Activated CD8-positive, alpha-beta memory T cell treated with anti-CD3 and anti-CD28 coated beads, Interleukin-2, amount 50 U/mL, for 48 hours (primary cell): Measurements from ENCODE around the gene EXT2.

ENCODE experiments used
- DNase-seq: peaks from one replicate; pipeline ENCODE4 v3.0.0-alpha.2; 2020

The EXT2 gene

DNA sequence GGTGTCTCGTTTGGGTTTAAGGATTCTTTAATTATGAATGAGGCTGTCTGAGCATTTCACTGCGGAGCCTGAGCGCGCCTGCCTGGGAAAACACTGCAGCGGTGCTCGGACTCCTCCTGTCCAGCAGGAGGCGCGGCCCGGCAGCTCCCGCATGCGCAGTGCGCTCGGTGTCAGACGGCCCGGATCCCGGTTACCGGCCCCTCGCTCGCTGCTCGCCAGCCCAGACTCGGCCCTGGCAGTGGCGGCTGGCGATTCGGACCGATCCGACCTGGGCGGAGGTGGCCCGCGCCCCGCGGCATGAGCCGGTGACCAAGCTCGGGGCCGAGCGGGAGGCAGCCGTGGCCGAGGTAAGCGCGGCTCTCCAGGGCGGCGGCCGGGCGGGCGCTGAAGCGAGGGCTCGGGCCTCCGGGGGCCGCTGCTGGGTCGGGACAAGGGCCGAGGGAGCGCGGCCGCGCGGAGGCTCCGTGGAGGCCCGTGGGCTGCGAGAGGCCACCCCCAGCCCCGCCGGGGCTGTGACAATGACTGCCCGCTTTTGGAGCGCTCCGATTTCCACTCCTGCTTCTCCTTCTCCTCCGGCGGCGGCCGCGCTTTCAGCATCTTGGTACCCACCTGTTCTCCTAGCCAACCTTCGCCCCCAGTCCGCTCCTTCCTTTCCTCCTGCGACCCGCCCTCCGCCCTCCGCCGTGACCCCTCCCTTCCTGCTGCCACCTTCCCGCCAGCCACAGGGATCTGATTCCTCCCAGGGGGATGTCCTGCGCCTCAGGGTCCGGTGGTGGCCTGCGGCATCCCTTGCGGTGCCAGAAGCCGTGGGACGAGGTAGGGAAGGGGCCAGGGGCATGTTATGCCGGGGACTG lies at the start of gene EXT2:
Gene EXT2, plus strand, starts transcription at position 173 of the 854 bp plus-strand sequence. CDS start 12,035 bp downstream, outside the sequence.
- DNase-seq: peak; percentile 94

DNA sequence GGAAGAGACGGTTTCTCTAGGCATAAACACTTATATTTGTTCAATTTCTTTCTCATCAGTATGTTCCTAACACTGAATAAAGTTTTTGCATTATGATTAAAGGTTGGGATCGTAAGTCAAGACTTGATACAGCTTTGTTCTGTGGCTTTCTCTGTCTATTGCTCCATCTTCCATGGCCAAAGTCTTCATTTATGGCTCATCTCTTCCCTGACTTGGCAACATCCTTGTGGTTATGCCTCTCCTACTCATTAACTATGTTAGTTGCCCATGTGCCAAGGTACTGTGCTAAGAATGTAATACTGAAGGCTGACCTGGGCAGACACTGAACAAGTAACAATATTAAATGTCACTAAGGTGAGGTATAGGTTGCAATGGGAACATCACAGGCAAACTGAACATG lies 49.3 kb upstream of the EXT2 start:
- DNase-seq: no peak

DNA sequence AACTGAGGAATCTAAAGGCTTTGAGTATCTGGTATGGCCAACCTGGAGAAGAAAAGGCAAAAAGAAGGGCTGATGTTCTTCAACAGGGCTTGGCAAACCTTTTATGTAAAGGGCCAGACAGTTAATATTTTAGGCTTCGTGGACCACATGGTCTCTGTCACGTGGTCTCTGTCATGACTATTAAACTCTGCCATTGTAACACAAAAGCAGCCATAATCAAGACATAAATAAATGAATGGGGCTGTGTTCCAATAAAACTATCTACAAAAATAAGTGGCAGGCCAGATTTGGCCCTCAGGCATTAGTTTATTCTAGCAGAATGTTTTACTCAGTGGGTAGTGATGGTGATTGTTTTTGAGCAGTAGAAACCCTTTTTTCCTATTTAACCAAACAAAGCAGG lies 48.2 kb upstream of the EXT2 start:
- DNase-seq: no peak

DNA sequence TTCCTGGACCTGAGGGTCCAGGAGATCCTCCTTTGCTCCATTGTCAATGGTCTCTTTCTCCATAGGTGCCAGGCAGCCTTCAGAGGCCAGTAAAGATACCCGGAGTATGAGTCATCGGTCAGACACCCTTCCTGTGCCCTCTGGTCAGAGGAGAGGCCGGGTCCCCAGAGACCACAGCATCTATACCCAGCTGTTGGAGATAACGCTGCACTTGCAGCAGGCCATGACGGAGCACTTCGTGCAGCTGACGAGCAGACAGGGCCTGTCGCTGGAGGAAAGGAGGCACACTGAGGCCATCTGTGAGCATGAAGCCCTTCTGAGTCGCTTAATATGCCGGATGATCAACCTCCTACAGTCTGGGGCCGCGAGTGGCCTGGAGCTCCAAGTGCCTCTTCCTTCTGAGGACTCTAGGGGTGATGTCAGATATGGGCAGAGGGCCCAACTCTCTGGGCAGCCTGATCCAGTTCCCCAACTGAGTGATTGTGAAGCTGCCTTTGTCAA lies 47.5 kb upstream of the EXT2 start, which contains the start of gene ACCSL:
Gene ACCSL, plus strand, starts transcription at position 51 of the 501 bp plus-strand sequence. Its CDS starts 56 bp downstream, at position 107.
- DNase-seq: no peak

DNA sequence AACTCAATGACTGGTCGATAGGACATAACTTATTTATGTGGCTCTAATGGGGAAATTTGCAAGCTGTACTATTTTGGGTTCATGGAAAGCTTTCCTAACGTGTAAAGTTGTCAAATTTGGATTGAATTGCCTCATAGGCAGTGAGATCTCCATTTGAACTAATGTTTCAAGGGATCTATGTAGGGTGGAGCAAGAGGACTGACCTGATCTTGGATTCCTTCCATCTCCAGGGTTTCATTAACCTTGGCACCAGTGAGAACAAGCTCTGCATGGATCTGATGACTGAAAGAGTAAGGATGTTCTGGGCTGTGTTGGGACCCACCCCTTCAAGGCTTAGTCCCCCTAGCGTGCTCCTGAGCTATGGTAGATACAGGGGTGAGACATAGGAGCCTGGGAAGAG lies 45.6 kb upstream of the EXT2 start:
- no peak for DNase-seq

DNA sequence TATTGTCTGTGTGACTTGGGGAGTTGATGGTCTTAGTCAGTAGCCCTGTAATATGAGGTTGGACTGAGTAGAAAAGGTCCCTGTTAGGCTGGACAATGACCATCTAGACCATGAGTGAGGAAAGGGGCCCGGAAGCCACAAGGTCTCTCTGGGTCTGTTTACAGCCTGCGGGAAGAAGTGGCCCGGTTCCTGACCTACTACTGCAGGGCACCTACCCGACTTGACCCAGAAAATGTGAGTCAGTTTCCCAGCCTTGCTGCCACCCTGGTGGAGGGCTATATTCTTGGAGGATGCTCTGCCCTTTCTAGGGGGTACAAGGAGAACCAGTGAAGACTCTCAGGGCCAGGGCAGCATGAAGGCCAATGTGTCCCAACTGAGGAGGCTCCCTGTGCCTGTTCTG lies 44.3 kb upstream of the EXT2 start:
- DNase-seq: no peak

DNA sequence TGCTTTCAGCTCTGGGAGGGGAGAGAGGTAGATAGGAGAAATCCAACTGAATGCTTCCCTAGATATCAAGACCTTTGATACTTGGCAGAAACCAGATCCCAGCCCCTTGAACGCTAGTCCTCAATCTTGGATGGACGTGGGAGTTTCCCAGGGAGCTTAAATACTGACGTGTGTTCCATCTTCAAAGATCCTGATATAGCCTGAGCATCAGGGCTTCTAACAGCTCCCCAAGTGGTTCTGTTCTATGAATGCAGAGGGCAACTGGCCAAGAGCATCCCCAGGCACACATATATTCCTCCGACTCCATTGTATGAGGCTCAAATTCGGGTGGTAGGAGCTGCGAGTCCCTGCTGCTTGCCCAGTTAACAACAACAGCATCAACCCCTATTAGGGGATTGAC lies 38.1 kb upstream of the EXT2 start:
- DNase-seq: no peak

DNA sequence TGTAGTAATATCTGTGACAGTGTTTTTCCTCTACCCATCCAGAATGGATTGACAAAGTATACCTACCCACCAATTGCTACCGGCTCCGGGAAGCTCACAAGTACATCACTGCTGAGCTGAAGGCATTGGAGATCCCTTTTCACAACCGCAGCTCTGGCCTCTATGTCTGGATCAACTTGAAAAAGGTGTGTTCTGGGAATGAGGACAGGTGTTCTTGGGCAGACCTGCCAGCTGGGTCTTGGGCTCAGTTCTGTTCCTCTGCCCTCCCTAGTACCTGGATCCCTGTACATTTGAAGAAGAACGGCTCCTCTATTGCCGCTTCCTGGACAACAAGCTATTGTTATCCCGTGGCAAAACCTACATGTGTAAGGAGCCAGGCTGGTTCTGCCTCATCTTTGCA lies 37.2 kb upstream of the EXT2 start:
- DNase-seq: no peak

DNA sequence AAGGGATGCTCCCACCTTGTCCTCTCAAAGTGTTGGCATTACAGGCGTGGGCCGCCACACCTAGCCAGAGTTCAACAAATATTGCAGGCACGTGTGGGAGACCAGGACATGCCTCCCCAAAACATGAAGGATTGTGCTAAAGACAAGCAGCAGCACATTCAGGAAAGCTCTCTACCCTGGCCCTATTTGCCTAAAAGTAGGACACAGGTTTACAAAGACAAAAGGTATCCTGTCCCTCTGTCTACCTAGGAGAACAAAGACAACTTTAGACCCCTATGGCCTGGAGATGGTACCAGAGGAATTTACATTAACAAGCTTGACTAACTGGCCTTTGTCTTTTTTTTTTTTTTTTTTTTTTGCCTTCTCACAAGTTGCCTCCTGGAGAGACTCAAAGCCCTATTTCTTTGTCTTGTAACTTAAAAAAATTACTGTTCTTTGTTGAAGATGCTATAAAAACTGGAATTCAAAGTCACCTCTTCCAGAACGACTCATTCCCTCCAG lies 30.3 kb upstream of the EXT2 start:
- no peak for DNase-seq

DNA sequence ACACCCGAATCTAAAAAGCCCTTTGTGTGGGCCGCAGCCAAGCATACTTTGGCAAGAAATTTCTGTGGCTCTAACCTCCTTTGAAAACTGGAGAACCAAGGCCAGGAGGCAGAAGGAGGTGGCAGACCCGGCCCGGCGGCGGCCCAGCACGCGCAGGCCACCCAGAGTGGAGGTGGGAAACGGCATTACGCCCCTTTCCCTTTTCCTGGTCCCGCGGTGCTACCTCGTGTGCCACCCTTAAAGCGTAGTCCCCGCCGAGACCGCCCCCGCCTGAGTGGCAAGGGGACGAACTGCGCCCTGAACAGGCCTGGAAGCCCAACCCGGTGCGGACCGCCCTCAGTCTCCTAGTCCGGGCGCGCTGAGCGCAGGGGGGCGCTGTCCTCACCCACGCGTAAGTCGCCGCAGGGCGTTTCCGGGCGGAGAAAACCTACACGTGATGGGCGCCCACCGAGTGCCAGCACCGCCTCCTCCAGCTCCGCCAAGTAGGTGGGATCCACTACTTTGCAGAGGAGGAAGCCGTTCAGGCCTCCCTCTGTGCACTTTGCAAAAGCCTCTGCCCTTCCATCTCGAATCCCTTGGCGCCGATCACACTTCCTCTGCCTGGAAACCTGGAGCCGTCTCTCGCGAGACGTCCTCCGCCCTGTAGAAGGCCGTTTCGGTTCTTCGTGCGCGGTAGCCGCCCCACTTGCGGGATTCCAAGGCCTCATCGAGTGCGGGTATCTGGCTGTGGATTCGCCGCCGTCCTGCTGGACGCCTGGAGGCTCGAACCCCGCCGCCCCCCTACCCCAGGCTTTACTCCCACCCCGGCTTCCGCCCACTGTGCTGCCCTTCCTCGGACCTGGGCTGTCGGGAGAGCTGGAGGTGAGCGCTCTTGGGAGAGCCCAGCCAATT lies 29.4 kb upstream of the EXT2 start, which contains the start of gene ACCS:
Gene ACCS, plus strand, starts transcription at position 430 of the 891 bp plus-strand sequence. CDS start 1,358 bp downstream, outside the sequence.
- DNase-seq: peak; percentile 92

DNA sequence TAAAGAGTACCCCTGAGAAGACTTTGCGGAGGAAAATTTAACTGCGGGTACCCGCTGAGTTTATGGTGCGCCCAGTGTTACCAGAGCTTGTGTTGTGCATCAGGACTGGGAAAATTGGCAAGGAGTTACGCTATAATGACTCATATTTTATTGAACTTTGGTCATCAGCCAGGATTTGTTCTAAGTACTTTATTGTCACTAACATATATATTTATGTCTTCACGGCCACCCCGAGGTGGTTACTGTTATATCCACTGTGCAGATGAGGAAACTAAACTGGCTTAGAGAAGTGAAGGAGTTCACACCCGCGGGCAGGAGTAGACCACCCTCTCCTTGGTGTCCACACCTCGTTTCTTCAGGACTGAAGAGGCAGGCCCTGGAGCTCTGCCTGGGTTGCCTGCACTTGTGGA lies 28.7 kb upstream of the EXT2 start:
- no peak for DNase-seq

DNA sequence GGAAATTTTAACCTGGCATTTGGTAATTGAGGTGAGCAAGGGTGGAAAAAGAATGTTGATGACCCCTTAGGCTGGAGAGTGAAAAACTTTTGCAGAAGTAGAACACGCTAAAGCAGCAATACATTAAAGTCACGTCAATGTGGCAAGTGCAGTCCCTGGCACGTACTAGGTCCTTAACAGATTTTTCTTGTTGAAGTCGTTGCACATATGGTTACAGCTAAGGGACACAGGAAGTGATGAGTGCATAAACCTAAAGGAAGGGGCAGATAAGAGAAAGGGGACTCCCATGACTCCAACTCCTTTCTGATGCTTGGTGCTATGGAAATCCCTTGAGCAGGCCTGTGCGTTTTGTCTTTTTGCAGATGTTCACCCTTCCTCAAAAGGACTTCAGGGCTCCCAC lies 28.2 kb upstream of the EXT2 start:
- DNase-seq: no peak

DNA sequence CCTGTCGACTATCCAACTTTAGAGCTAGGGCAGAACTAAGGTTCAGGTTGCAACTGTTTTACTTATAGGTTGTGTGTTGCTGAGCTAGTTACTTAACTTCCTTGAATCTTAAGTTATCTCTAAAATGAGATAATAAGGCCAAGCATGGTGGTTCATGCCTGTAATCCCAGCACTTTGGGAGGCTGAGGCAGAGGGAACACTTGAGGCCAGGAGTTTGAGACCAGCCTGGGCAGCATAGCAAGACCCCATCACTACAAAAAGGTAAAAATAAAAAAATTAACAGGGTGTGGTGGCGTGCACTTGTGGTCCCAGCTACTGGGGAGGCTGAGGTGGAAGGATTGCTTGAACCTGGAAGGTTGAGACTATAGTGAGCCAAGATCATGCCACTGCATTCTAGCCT lies 27.3 kb upstream of the EXT2 start:
- DNase-seq: no peak

DNA sequence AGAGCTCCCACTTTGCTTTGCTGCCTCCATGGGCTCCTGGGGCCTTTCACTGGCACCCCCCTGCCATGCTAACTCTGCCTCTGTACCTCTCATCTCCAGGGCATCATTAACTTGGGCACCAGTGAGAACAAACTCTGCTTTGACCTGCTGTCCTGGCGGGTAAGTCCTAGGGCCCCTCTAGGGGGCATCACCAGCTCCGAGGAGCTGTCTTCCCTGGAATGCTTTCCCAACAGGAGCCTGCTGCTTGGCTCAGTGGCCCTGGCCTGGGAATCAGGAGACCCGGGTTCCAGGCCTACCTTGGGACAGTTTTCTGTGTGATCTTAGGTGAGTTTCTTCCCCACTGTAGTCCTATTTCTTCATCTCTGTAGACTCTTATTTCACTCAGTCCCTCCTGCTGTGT lies 24.3 kb upstream of the EXT2 start:
- no peak for DNase-seq

DNA sequence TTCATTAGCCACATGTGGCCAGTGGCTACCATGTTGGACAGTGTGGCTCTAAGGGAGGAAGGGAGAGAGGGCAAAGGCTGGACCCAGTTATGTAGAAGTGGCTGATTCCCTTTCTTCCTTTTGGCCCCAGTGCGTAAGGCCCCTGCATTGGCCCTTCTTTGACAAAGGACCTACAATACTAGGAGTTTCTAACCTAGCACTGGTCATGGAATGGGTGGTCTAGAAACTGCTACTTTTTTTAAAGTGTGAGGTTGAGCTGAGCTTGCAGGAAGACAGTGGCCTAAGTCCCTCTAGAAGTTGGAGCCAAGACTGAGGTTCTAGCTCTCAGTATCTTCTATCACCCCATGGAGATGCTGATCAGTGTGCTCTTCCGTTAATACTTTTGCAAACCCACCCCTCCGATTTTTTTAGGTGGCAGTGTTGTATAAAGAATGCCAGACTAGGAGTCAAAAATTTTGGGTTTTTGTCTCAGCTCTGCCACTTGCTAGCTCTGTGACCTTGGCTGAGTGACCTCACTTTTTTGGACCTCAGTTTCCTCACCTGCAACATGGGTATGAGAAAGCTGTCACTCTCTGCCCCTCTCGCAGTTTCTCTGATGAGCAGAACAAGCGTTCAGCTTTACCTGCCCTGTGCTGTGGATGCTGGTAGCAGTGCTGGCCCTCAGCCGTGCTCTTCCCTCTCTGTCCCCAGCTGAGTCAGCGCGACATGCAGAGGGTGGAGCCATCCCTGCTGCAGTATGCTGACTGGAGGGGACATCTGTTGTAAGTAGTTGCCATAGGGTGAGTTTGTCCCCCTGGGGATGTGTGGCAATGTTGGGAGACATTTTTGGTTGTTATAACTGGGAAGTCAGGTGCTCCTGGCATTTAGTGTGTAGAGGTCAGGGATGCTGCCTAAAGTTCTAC lies 22.5 kb upstream of the EXT2 start:
- DNase-seq: no peak

DNA sequence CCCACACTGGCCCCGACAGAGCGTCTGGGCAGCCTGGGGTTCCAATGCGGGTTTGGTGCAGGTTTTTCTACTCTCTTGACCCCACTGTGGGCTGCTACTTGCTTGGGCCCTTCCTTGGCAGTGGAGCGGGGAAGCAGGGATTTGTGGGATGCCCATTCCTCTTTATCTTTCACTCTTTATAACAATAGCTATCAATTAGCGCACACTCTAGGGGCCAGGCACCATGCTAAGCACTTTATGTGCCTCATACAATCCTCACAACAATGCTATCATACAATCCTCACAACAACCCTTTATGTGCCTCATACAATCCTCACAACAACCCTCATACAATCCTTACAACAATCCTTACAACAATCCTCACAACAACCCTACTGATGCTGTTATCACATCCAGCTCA lies 16.7 kb upstream of the EXT2 start:
- DNase-seq: no peak

DNA sequence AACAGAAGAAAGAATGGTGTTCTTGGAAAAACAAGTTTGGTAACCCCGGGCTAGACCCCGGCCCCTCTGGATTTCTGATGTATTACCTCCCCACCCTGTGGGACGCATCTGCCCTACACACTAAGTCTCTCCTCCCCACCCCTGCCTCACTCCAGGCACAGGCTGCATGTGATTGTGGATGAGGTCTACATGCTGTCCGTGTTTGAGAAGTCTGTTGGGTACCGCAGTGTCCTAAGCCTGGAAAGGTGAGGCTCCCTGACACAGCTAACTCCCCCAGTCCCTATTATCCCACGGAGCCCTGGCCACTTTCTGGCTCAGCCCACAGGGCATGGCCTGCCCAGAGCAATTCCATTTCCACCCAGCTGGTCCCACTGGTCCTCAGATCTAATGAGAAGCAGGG lies 16.1 kb upstream of the EXT2 start:
- no peak for DNase-seq

DNA sequence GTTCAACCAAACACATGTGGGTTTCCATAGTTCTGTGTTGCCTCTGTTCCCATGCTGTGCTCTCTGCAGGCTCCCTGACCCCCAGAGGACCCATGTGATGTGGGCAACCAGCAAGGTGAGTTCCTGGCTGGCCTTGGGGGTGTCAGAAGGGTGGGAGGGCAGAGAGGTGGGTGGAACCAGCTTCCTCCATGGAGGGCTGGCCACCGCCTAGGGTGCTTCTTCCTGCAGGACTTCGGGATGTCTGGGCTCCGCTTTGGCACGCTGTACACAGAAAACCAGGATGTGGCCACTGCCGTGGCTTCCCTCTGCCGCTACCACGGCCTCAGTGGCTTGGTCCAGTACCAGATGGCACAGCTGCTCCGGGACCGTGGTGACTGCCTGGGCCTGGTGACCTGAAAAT lies 14.5 kb upstream of the EXT2 start:
- DNase-seq: no peak

DNA sequence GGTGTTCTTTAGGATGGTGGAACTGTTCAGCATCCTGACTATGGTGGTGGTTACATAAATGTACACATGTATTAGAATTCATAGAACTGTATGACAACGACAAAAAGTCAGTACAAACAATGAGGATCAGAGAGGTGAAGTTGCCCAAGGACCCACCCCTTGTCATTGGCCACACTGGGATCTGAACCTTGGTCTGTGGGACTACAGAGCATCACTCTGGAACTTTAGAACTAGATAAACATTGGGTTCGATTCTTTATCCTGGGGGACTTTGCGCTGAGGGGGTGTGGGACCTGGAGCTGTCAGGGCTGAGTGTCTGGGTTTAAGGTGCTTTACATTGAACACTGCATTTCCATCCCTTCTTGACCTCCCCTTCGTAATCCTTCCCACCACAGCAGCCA lies 12.8 kb upstream of the EXT2 start:
- no peak for DNase-seq

DNA sequence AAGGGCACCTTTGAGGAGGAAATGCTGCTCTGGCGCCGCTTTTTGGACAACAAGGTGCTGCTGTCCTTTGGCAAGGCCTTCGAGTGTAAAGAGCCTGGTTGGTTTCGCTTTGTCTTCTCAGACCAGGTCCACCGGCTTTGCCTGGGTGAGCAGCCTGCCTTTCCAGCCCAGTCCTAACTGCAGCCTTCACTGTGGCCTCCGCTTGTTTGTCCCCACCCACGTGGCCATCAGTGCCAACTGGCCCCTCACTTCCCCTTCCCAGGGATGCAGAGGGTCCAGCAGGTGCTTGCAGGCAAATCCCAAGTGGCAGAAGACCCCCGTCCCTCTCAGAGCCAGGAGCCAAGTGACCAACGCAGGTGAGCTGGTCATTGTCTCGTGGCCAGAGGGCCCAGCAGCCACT lies 12.0 kb upstream of the EXT2 start:
- DNase-seq: no peak

DNA sequence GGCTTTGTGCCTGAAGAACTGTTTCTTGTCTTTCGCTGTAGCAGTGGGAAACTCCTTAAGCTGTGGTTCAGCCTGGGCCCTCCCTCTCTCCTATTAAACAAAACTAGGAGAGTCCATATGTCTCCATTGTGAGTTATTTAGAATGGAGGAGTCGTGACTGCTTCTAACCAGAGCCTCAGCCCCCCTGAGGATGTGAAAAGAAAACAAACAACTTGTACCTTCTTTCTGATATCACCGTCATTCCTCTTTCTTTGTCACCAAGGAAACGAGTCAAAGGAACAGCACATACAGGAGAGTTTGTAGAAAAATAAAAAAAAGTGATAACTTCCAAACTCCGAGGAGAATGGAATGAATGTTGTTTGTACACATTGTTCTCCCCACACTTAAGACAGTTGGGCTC lies 11.6 kb upstream of the EXT2 start:
- DNase-seq: no peak

DNA sequence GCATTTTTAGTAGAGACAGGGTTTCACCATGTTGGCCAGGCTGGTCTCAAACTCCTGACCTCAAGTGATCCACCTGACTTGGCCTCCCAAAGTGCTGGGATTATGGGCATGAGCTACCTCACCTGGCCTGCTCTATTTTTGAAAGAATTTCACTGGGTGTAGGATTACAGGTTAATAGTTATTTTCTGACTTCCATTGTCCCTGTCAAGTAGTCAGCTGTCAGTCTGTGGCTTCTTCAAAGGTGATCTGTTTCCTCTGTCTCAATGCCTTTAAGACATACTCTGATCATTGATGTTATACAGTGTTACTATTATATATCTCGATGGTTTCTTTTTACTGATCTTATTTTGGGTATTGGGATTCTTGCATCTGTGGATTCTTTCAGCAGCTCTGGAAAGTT lies 10.1 kb upstream of the EXT2 start:
- no peak for DNase-seq
